Muscle layer of colon (tissue), 2 donors: ENCODE measurements around the gene SPACDR.

Experiments
- H3K27ac ChIP-seq: one replicate; pipeline ENCODE4 v1.7.0; 2013; ENCODE audit warnings: low read depth, mild to moderate bottlenecking, low read length, moderate library complexity
- H3K27me3 ChIP-seq, 2 donors: one replicate each; pipeline ENCODE4 v1.7.0; 2013; ENCODE audit warnings: low read length in 2 of 2, mild to moderate bottlenecking in 2 of 2; ENCODE audit not compliant: insufficient read depth in 2 of 2, control insufficient read depth in 1 of 2
- H3K36me3 ChIP-seq: one replicate; pipeline ENCODE4 v1.7.0; 2013; ENCODE audit warnings: mild to moderate bottlenecking, low read length; ENCODE audit not compliant: insufficient read depth
- H3K4me1 ChIP-seq: one replicate; pipeline ENCODE4 v1.7.0; 2013; ENCODE audit warnings: mild to moderate bottlenecking, low read length; ENCODE audit not compliant: insufficient read depth
- H3K4me3 ChIP-seq, 2 donors: one replicate each; pipeline ENCODE4 v1.7.0; 2013; ENCODE audit warnings: low read length in 2 of 2, low read depth in 1 of 2, mild to moderate bottlenecking in 1 of 2, moderate library complexity in 1 of 2
- H3K9ac ChIP-seq: one replicate; pipeline ENCODE4 v1.7.0; 2013; ENCODE audit warnings: low read length
- H3K9me3 ChIP-seq: one replicate; pipeline ENCODE4 v1.7.0; 2013; ENCODE audit warnings: mild to moderate bottlenecking, low read length
- donor health status: abdominal sarcoma.
- donor health status: Adenocarcinoma of cecum.

The SPACDR gene

GRCh38 chr7:100492738-100493475 lies 28.8 kb upstream of the SPACDR start:
- H3K27ac ChIP-seq, result no peak overlapping the region
- H3K9me3 ChIP-seq, result no peaks in the 10 kb centered on the region
- peaks cover 0 to 4% of the 10 kb centered on the region in 2 donors for H3K27me3 ChIP-seq
- H3K4me1 ChIP-seq, result no peaks in the 10 kb centered on the region
- H3K36me3 ChIP-seq, result no peaks in the 10 kb centered on the region
- H3K4me3 ChIP-seq, result no peak overlapping the region
- no peak overlapping the region for H3K9ac ChIP-seq

GRCh38 chr7:100491192-100491578 lies 27.1 kb upstream of the SPACDR start:
- H3K36me3 ChIP-seq, result no peaks in the 10 kb centered on the region
- no peaks in the 10 kb centered on the region for H3K9me3 ChIP-seq
- H3K27ac ChIP-seq, result no peak overlapping the region
- H3K4me3 ChIP-seq, result no peak overlapping the region
- H3K27me3 ChIP-seq, result peaks cover 0 to 4% of the 10 kb centered on the region in 2 donors
- H3K4me1 ChIP-seq, result no peaks in the 10 kb centered on the region
- H3K9ac ChIP-seq, result no peak overlapping the region

- Histone ChIP-seq H3K27me3 (peaks cover 0 to 4% of the 10 kb centered on the region in 2 donors), H3K9ac (no peak overlapping the region), H3K9me3 (no peaks in the 10 kb centered on the region), H3K4me3 (no peak overlapping the region), H3K27ac (no peak overlapping the region), H3K36me3 (no peaks in the 10 kb centered on the region), H3K4me1 (no peaks in the 10 kb centered on the region)
Observed at GRCh38 chr7:100490483-100491191, 26.6 kb upstream of the SPACDR start.

GRCh38 chr7:100489824-100490223 lies 25.8 kb upstream of the SPACDR start:
- no peak overlapping the region for H3K27ac ChIP-seq
- no peaks in the 10 kb centered on the region for H3K4me1 ChIP-seq
- H3K36me3 ChIP-seq, result no peaks in the 10 kb centered on the region
- H3K4me3 ChIP-seq, result no peak overlapping the region
- no peak overlapping the region for H3K9ac ChIP-seq
- no peaks in the 10 kb centered on the region for H3K9me3 ChIP-seq
- H3K27me3 ChIP-seq, result peaks cover 0 to 4% of the 10 kb centered on the region in 2 donors

GRCh38 chr7:100489121-100489520 lies 25.1 kb upstream of the SPACDR start:
- peaks cover under 1% of the 10 kb centered on the region for H3K4me1 ChIP-seq
- H3K27me3 ChIP-seq, result peaks cover 0 to 4% of the 10 kb centered on the region in 2 donors
- H3K27ac ChIP-seq, result no peak overlapping the region

GRCh38 chr7:100488333-100489095 lies 24.5 kb upstream of the SPACDR start:
- Histone ChIP-seq H3K27me3 (peaks cover 0 to 3% of the 10 kb centered on the region in 2 donors), H3K27ac (no peak overlapping the region), H3K9ac (no peak overlapping the region), H3K36me3 (no peaks in the 10 kb centered on the region), H3K4me1 (peaks cover 3% of the 10 kb centered on the region), H3K4me3 (no peak overlapping the region), H3K9me3 (no peaks in the 10 kb centered on the region)

More at GRCh38 chr7:100489121-100489520, 25.1 kb upstream of the SPACDR start:
- no peaks in the 10 kb centered on the region for H3K36me3 ChIP-seq
- no peak overlapping the region for H3K9ac ChIP-seq
- no peaks in the 10 kb centered on the region for H3K9me3 ChIP-seq
- H3K4me3 ChIP-seq, result no peak overlapping the region

GRCh38 chr7:100486753-100487446 lies 22.8 kb upstream of the SPACDR start:
- H3K27ac ChIP-seq, result no peak overlapping the region
- no peaks in the 10 kb centered on the region for H3K36me3 ChIP-seq
- peaks cover 8% of the 10 kb centered on the region for H3K4me1 ChIP-seq
- H3K9me3 ChIP-seq, result no peaks in the 10 kb centered on the region
- no peak overlapping the region for H3K9ac ChIP-seq
- no peaks in the 10 kb centered on the region for H3K27me3 ChIP-seq
- no peak overlapping the region for H3K4me3 ChIP-seq

- no peaks in the 10 kb centered on the region for H3K9me3 ChIP-seq
- no peaks in the 10 kb centered on the region for H3K36me3 ChIP-seq
- no peak overlapping the region for H3K4me3 ChIP-seq
- peaks cover 8% of the 10 kb centered on the region for H3K4me1 ChIP-seq
- no peaks in the 10 kb centered on the region for H3K27me3 ChIP-seq
- no peak overlapping the region for H3K27ac ChIP-seq
- H3K9ac ChIP-seq, result no peak overlapping the region
Observed at GRCh38 chr7:100486111-100486636, 22.1 kb upstream of the SPACDR start.

GRCh38 chr7:100485471-100485876 lies 21.4 kb upstream of the SPACDR start:
- H3K27me3 ChIP-seq, result no peaks in the 10 kb centered on the region
- no peaks in the 10 kb centered on the region for H3K9me3 ChIP-seq
- no peaks in the 10 kb centered on the region for H3K36me3 ChIP-seq
- no peak overlapping the region for H3K9ac ChIP-seq
- H3K4me1 ChIP-seq, result peaks cover 8% of the 10 kb centered on the region
- no peak overlapping the region for H3K4me3 ChIP-seq
- H3K27ac ChIP-seq, result no peak overlapping the region

GRCh38 chr7:100484673-100485045 lies 20.6 kb upstream of the SPACDR start:
- no peak overlapping the region for H3K27ac ChIP-seq
- no peaks in the 10 kb centered on the region for H3K9me3 ChIP-seq
- H3K4me1 ChIP-seq, result peaks cover 10% of the 10 kb centered on the region
- no peak overlapping the region for H3K4me3 ChIP-seq
- no peaks in the 10 kb centered on the region for H3K27me3 ChIP-seq
- H3K9ac ChIP-seq, result no peak overlapping the region
- H3K36me3 ChIP-seq, result no peaks in the 10 kb centered on the region
